GM15510 (cell line): ENCODE measurements around the gene SRSF7.

Experiments
- POLR2A ChIP-seq: IDR thresholded peaks from 3 replicates; pipeline ENCODE4 v1.6.1; 2011; ENCODE audit warnings: borderline replicate concordance; ENCODE audit not compliant: insufficient read length; ENCODE audit errors: extremely low read depth

Gene SRSF7

GRCh38 chr2:38765551-38765950 lies 14.4 kb upstream of the SRSF7 start:
- no peak for TF ChIP-seq POLR2A

- no peak for TF ChIP-seq POLR2A
Observed at GRCh38 chr2:38765149-38765548, 14.0 kb upstream of the SRSF7 start.

GRCh38 chr2:38763728-38764127 lies 12.6 kb upstream of the SRSF7 start:
- no peak for TF ChIP-seq POLR2A

GRCh38 chr2:38763228-38763627 lies 12.1 kb upstream of the SRSF7 start:
- TF ChIP-seq POLR2A: no peak

- TF ChIP-seq POLR2A: no peak
Observed at GRCh38 chr2:38754506-38754905, 3.3 kb upstream of the SRSF7 start.

- TF ChIP-seq POLR2A: no peak
Observed at GRCh38 chr2:38754049-38754448, 2.9 kb upstream of the SRSF7 start.

- TF ChIP-seq POLR2A: no peak
Observed at GRCh38 chr2:38751596-38752410, 642 bp upstream of the SRSF7 start.

GRCh38 chr2:38750011-38750890 lies 910 bp downstream of the SRSF7 start:
- peak; percentile 66 for TF ChIP-seq POLR2A

GRCh38 chr2:38748943-38749804 lies 2.0 kb downstream of the SRSF7 start:
- TF ChIP-seq POLR2A: no peak

GRCh38 chr2:38748391-38748790 lies 2.8 kb downstream of the SRSF7 start:
- no peak for TF ChIP-seq POLR2A

GRCh38 chr2:38747819-38748218 lies 3.3 kb downstream of the SRSF7 start:
- no peak for TF ChIP-seq POLR2A

GRCh38 chr2:38747007-38747424 lies 4.1 kb downstream of the SRSF7 start:
- TF ChIP-seq POLR2A: no peak

GRCh38 chr2:38745267-38745666 lies 5.9 kb downstream of the SRSF7 start:
- no peak for TF ChIP-seq POLR2A

GRCh38 chr2:38744399-38744780 lies 6.8 kb downstream of the SRSF7 start:
- no peak for TF ChIP-seq POLR2A
